ENCODE data around the gene BCLAF3.

The BCLAF3 gene

DNA sequence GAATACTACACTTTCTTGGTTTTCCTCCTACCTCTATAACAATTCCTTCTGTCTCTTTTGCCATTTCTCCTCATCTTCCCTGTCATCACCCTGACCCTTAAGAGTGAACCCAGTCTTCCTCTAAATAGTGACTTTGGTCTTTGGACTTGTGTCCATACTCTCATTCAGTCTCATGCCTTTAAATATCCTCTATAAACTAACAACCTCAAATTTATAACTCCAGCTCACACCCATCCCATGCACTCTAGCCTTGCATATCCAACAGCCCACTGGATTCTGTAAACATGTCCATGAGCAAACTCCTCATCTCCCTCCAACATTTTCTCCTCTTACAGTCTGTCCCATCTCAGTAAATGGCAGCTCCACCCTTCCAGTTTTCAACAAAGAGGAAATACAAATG lies 15.0 kb downstream of the BCLAF3 start:
- TF ChIP-seq, protein P1, sequence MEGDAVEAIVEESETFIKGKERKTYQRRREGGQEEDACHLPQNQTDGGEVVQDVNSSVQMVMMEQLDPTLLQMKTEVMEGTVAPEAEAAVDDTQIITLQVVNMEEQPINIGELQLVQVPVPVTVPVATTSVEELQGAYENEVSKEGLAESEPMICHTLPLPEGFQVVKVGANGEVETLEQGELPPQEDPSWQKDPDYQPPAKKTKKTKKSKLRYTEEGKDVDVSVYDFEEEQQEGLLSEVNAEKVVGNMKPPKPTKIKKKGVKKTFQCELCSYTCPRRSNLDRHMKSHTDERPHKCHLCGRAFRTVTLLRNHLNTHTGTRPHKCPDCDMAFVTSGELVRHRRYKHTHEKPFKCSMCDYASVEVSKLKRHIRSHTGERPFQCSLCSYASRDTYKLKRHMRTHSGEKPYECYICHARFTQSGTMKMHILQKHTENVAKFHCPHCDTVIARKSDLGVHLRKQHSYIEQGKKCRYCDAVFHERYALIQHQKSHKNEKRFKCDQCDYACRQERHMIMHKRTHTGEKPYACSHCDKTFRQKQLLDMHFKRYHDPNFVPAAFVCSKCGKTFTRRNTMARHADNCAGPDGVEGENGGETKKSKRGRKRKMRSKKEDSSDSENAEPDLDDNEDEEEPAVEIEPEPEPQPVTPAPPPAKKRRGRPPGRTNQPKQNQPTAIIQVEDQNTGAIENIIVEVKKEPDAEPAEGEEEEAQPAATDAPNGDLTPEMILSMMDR (conservative IDR thresholded peaks at IDR 0.05; ENCODE audit: low read depth, low read length) = no peak
- DNase-seq (ENCODE audit: low read depth) = no peak
- H3K4me3 ChIP-seq (ENCODE audit: low read depth, low read length) = no peak overlapping the region

DNA sequence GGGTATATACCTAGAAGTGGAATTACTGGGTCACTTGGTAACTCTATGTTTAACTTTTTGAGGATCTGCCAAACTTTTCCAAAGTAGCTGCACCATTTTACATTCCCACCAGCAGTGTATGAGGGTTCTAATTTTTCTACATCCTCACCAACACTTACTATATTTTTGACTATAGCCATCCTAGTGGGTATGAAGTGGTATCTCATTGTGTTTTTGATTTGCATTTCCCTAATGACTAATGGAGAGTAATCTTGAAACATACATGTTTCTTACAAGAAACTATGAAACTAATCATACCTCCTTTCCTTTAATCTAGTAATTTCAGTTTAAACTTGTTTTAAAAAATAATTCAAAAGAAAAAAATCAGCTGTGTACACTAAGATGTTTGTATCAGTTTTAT lies 17.9 kb downstream of the BCLAF3 start:
- DNase-seq (ENCODE audit: low read depth) = no peak
- TF ChIP-seq, protein P1 (conservative IDR thresholded peaks at IDR 0.05; ENCODE audit: low read depth, low read length) = no peak
- H3K4me3 ChIP-seq (ENCODE audit: low read depth, low read length) = no peak overlapping the region

DNA sequence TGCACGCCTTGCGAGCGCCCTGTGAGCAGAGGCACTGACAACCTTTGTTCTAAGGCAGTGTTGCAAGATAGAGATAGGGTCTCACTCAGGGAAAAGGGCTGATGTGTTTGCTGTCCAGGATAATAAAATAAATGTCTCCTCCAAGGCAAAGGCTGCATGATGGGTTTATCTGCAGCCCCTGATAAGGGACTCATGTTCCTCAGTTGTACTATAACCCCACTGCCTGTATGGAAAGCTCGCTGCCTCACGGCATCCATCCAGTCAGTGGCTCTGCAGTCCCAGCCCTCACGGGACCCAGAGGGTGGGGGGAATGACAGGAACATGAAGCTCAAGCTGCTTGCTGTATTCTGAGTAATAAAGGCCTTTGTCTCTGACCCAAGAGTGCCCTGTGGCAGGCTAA lies 22.6 kb downstream of the BCLAF3 start:
- H3K4me3 ChIP-seq (ENCODE audit: low read depth, low read length) = no peak overlapping the region
- TF ChIP-seq, protein P1 (conservative IDR thresholded peaks at IDR 0.05; ENCODE audit: low read depth, low read length) = no peak
- no peak for DNase-seq (ENCODE audit: low read depth)

DNA sequence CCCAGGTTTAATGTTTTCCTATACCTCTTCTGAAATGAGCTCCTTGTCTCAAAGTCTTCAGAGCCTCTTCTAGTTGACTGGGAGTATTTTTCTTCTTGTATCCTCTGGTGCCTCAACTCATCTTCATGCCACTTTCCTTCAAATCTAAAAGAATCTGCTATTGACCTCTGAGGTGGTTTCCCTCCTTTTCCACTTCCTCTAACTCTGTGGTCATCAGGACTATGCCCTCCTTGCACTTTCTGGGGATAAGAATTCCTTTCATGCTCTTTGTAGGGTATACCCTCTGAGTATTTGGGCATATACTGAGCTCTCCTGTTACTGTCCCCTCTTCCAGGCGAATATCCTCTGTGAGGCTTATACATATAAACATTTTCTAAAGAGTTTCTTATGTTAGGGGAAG lies 24.8 kb downstream of the BCLAF3 start:
- no peak overlapping the region for H3K4me3 ChIP-seq (ENCODE audit: low read depth, low read length)
- TF ChIP-seq, protein P1 (conservative IDR thresholded peaks at IDR 0.05; ENCODE audit: low read depth, low read length) = no peak
- DNase-seq (ENCODE audit: low read depth) = no peak

DNA sequence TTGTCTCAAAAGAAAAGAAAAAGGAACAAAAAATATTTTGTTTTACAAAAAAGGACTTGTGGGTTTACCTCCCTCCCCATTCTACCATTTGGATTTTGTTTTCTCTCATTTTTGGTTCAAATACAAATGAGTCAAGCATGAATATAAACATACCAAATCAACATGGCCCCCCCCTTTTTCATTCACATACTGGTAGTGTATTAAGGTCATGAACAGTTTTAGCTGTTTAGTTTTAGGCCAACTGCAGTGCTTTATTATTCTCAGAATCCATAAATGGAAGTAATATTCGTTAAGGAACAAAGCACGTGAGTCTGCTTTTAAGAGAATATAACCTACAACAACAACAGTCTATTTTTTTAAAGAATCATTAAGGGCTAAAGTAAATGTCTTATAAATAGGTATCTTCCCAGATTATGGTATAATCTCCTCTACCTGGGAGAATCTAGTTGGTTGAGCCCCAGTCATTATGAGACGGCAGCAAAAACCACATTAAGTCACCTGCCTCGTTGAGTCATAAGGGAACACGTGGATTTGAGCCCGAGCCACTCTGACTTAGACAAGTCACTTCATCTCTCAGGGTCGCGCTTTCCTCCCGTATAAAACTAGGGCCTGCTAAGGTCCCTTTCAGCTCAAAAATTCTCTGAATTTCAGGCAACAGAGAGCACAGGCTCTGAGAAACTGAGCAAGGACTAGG lies 26.7 kb downstream of the BCLAF3 start:
- H3K4me3 ChIP-seq (ENCODE audit: low read depth, low read length) = no peak overlapping the region
- DNase-seq (ENCODE audit: low read depth) = no peak
- TF ChIP-seq, protein P1 (conservative IDR thresholded peaks at IDR 0.05; ENCODE audit: low read depth, low read length) = no peak

DNA sequence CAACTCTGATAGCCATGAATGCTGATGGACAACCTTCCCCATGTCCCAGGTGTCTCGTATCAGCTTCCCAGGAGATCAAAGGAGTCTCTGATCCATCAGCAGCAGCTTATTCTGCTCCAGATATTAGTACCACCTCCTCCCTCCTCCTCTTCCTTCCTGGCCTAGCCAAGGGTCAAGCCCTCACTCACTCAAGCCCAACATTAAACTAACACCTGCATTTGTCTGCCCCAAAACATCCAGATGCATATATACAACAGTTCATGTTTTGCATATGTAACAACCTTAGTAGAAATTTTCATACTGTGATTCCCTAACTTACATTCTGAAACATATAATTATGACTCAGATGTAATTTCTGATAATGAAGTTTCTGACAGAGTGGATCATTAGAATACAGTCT lies 29.9 kb downstream of the BCLAF3 start:
- no peak overlapping the region for H3K4me3 ChIP-seq (ENCODE audit: low read depth, low read length)
- TF ChIP-seq, protein P1 (conservative IDR thresholded peaks at IDR 0.05; ENCODE audit: low read depth, low read length) = no peak
- no peak for DNase-seq (ENCODE audit: low read depth)
